Adipocyte (in vitro differentiated cells): ENCODE data around the gene GAB2.

Source experiments
- DNase-seq: peaks from one replicate; pipeline ENCODE4 v3.0.0-alpha.2; 2015; ENCODE audit warnings: low read depth
- H3K27me3 ChIP-seq: replicated peaks from 2 replicates; pipeline ENCODE4 v1.7.0; 2013; ENCODE audit warnings: mild to moderate bottlenecking, low read length, moderate library complexity; ENCODE audit not compliant: control insufficient read depth, insufficient read depth
- H3K36me3 ChIP-seq: 2 replicates; pipeline ENCODE4 v1.7.0; 2013; ENCODE audit warnings: low read length, mild to moderate bottlenecking, moderate library complexity; ENCODE audit not compliant: control insufficient read depth, insufficient read depth, severe bottlenecking
- H3K4me1 ChIP-seq: 2 replicates; pipeline ENCODE4 v1.7.0; 2013; ENCODE audit warnings: mild to moderate bottlenecking, low read length, moderate library complexity; ENCODE audit not compliant: control insufficient read depth, insufficient read depth
- H3K4me3 ChIP-seq: 2 replicates; pipeline ENCODE4 v1.7.0; 2013; ENCODE audit warnings: mild to moderate bottlenecking, low read length, moderate library complexity
- H3K9ac ChIP-seq: 2 replicates; pipeline ENCODE4 v1.7.0; 2013; ENCODE audit warnings: mild to moderate bottlenecking, low read length, moderate library complexity
- H3K9me3 ChIP-seq: 2 replicates; pipeline ENCODE4 v1.7.0; 2013; ENCODE audit warnings: mild to moderate bottlenecking, low read length, moderate library complexity; ENCODE audit not compliant: control insufficient read depth

The GAB2 gene

GRCh38 chr11:78449866-78450265 lies 32.2 kb upstream of the GAB2 start:
- Histone ChIP-seq H3K9ac (no peak overlapping the region), H3K27me3 (no peaks in the 10 kb centered on the region), H3K36me3 (no peaks in the 10 kb centered on the region), H3K9me3 (no peaks in the 10 kb centered on the region), H3K4me3 (no peak overlapping the region), H3K4me1 (peaks cover 4% of the 10 kb centered on the region)
- no peak for DNase-seq

GRCh38 chr11:78446210-78446609 lies 28.6 kb upstream of the GAB2 start:
- H3K36me3 ChIP-seq = peaks cover 13% of the 10 kb centered on the region
- no peak overlapping the region for H3K9ac ChIP-seq
- peaks cover 4% of the 10 kb centered on the region for H3K4me1 ChIP-seq
- no peak overlapping the region for H3K4me3 ChIP-seq
- DNase-seq = no peak
- no peaks in the 10 kb centered on the region for H3K9me3 ChIP-seq
- H3K27me3 ChIP-seq = no peaks in the 10 kb centered on the region

GRCh38 chr11:78444726-78445125 lies 27.1 kb upstream of the GAB2 start:
- peaks cover 4% of the 10 kb centered on the region for H3K4me1 ChIP-seq
- DNase-seq = no peak
- no peaks in the 10 kb centered on the region for H3K9me3 ChIP-seq
- H3K9ac ChIP-seq = no peak overlapping the region
- no peaks in the 10 kb centered on the region for H3K27me3 ChIP-seq
- H3K36me3 ChIP-seq = peaks cover 13% of the 10 kb centered on the region
- no peak overlapping the region for H3K4me3 ChIP-seq

- DNase-seq = no peak
- Histone ChIP-seq H3K36me3 (peaks cover 13% of the 10 kb centered on the region), H3K27me3 (no peaks in the 10 kb centered on the region), H3K9ac (no peak overlapping the region), H3K4me1 (no peaks in the 10 kb centered on the region), H3K4me3 (no peak overlapping the region), H3K9me3 (no peaks in the 10 kb centered on the region)
Observed at GRCh38 chr11:78441956-78442355, 24.3 kb upstream of the GAB2 start.

GRCh38 chr11:78438298-78438975 lies 20.8 kb upstream of the GAB2 start:
- peaks cover 10% of the 10 kb centered on the region for H3K36me3 ChIP-seq
- no peak overlapping the region for H3K9ac ChIP-seq
- H3K4me3 ChIP-seq = no peak overlapping the region
- H3K27me3 ChIP-seq = no peaks in the 10 kb centered on the region
- H3K9me3 ChIP-seq = no peaks in the 10 kb centered on the region
- no peaks in the 10 kb centered on the region for H3K4me1 ChIP-seq
- DNase-seq = no peak

- H3K27me3 ChIP-seq = no peaks in the 10 kb centered on the region
- H3K9ac ChIP-seq = no peak overlapping the region
- peak; percentile 4 for DNase-seq
- no peak overlapping the region for H3K4me3 ChIP-seq
- peaks cover 8% of the 10 kb centered on the region for H3K4me1 ChIP-seq
- no peaks in the 10 kb centered on the region for H3K9me3 ChIP-seq
- no peaks in the 10 kb centered on the region for H3K36me3 ChIP-seq
Observed at GRCh38 chr11:78432956-78433355, 15.3 kb upstream of the GAB2 start.

DNA sequence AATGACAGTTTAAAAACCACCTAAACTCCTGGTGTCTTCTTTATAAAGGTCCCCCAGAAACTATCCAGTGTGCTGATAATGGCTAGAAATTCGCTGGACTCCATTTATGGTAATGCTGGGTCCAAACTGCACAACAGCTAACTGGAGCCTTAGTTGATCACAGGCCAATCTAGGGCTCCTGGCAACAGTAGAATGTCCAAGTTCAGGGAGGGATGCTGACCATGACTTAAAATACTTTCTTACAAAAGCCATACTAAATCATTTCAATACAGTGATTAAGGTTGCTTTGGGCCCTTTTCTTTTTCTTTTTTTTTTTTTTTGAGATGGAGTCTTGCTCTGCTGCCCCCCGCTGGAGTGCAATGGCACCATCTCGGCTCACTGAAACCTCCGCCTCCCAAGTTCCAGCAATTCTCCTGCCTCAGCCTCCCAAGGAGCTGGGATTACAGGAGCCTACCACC lies 14.5 kb upstream of the GAB2 start:
- Histone ChIP-seq H3K27me3 (no peaks in the 10 kb centered on the region), H3K9me3 (no peaks in the 10 kb centered on the region), H3K36me3 (no peaks in the 10 kb centered on the region), H3K4me1 (peaks cover 8% of the 10 kb centered on the region), H3K9ac (no peak overlapping the region), H3K4me3 (no peak overlapping the region)
- peak; percentile 19 for DNase-seq

GRCh38 chr11:78429660-78430059 lies 12.0 kb upstream of the GAB2 start:
- H3K36me3 ChIP-seq = no peaks in the 10 kb centered on the region
- H3K4me3 ChIP-seq = no peak overlapping the region
- no peaks in the 10 kb centered on the region for H3K27me3 ChIP-seq
- H3K4me1 ChIP-seq = peaks cover 14% of the 10 kb centered on the region
- DNase-seq = no peak
- H3K9me3 ChIP-seq = no peaks in the 10 kb centered on the region
- no peak overlapping the region for H3K9ac ChIP-seq

- DNase-seq = no peak
- no peak overlapping the region for H3K4me3 ChIP-seq
- no peaks in the 10 kb centered on the region for H3K36me3 ChIP-seq
- peaks cover 14% of the 10 kb centered on the region for H3K4me1 ChIP-seq
- no peaks in the 10 kb centered on the region for H3K27me3 ChIP-seq
- H3K9ac ChIP-seq = no peak overlapping the region
- no peaks in the 10 kb centered on the region for H3K9me3 ChIP-seq
Observed at GRCh38 chr11:78429209-78429608, 11.6 kb upstream of the GAB2 start.

GRCh38 chr11:78428773-78429172 lies 11.2 kb upstream of the GAB2 start:
- no peak for DNase-seq

GRCh38 chr11:78428266-78428636 lies 10.6 kb upstream of the GAB2 start:
- Histone ChIP-seq H3K27me3 (no peaks in the 10 kb centered on the region), H3K4me1 (peaks cover 14% of the 10 kb centered on the region), H3K9me3 (no peaks in the 10 kb centered on the region), H3K36me3 (no peaks in the 10 kb centered on the region), H3K4me3 (no peak overlapping the region), H3K9ac (no peak overlapping the region)
- no peak for DNase-seq

More at GRCh38 chr11:78428773-78429172, 11.2 kb upstream of the GAB2 start:
- Histone ChIP-seq H3K36me3 (no peaks in the 10 kb centered on the region), H3K27me3 (no peaks in the 10 kb centered on the region), H3K9me3 (no peaks in the 10 kb centered on the region), H3K4me1 (peaks cover 14% of the 10 kb centered on the region), H3K4me3 (no peak overlapping the region), H3K9ac (no peak overlapping the region)
